22Rv1 (cell line): Measurements from ENCODE around the gene LDLR.

Experiments
- H3K27ac ChIP-seq: fragments of 450-650 bp; 2 replicates; pipeline ENCODE4 v1.5.1; 2017
- ZFX ChIP-seq: fragments of 450-650 bp; IDR thresholded peaks from 2 replicates; pipeline ENCODE4 v1.6.1; 2017; ENCODE audit warnings: antibody characterized with exemption, borderline replicate concordance
- TF ChIP-seq, protein P1 (sequence below): fragments of 450-650 bp; IDR thresholded peaks from 2 replicates; pipeline ENCODE4 v1.5.1; 2017; ENCODE audit warnings: mild to moderate bottlenecking

LDLR gene

DNA sequence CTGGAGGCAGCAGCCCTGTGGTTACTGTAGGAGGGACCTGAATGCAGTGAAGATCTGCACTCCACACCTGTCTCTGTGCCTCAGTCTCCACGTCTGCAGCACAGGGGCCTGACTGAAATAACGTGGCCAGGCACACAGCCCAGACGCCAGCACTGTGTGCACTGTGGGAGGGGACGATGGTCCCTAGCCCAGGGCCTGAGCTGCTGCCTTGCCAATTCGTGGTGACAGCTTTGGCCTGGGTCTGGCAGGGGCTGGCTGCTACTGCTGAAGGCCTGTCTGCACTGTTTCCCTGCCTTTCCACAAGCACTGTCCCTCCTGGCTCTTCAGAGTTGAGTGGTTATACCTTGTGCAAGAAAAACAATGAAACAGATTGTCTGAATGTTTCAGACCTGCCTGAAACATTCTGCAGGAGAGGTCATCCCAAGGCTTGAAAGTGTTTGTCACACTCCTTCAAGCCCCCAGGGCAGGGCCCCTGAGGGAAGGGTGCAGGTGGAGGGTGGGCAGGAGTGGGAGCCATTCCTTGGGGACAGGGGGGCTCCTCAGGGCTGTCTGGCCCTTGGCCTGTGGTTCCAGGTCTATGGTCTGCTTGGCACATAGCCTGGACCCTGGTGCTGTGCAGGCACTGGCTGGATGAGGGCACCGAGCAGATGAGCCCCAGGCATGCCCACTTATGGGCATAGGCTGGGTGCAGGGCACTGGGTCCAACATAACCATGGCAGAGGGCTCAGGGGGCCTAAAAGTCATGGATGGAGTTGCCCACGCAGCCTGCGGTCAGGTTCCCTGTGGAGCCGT is 38.7 kb upstream of the LDLR start:
- no peak overlapping the region for H3K27ac ChIP-seq
- TF ChIP-seq, protein P1, sequence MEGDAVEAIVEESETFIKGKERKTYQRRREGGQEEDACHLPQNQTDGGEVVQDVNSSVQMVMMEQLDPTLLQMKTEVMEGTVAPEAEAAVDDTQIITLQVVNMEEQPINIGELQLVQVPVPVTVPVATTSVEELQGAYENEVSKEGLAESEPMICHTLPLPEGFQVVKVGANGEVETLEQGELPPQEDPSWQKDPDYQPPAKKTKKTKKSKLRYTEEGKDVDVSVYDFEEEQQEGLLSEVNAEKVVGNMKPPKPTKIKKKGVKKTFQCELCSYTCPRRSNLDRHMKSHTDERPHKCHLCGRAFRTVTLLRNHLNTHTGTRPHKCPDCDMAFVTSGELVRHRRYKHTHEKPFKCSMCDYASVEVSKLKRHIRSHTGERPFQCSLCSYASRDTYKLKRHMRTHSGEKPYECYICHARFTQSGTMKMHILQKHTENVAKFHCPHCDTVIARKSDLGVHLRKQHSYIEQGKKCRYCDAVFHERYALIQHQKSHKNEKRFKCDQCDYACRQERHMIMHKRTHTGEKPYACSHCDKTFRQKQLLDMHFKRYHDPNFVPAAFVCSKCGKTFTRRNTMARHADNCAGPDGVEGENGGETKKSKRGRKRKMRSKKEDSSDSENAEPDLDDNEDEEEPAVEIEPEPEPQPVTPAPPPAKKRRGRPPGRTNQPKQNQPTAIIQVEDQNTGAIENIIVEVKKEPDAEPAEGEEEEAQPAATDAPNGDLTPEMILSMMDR: no peak
- TF ChIP-seq ZFX: no peak

DNA sequence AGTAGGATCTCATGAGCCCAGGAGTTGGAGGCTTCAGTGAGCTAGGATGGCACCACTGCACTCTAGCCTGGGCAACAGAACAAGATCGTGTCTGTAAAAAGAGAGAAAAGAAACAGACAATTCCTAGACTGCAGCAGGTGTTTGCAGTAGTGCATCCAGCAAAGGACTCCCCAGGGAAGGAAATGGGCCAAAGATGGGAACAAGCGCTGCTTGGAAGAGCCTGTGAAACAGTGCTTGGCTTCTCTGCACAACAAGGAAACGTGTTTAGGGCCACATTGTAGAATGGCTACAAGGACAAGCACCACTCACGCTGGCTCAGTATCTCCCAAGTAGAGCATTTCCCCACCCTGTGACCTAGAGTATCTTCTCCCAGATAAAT is 35.5 kb upstream of the LDLR start:
- TF ChIP-seq, protein P1: no peak
- no peak for TF ChIP-seq ZFX
- no peak overlapping the region for H3K27ac ChIP-seq

DNA sequence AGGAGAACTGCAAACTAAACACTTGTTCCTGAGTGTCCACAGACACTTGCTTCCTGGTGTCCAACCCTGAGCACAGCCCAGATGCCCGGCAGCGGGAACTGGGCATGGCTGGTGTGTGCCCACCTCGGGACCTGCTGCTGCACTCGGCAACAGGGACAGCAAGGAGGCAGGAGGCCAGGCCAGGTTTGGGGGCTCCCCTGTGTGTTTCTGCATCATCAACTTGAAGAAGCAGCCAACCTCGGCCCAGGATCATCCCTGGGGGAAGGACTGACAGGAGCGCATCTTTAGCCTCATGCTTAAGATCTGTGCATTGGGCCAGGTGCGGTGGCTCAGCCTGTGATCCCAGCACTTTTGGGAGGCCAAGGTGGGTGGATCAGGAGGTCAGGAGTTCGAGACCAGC is 35.1 kb upstream of the LDLR start:
- TF ChIP-seq ZFX: no peak
- TF ChIP-seq, protein P1: no peak
- H3K27ac ChIP-seq: no peak overlapping the region

DNA sequence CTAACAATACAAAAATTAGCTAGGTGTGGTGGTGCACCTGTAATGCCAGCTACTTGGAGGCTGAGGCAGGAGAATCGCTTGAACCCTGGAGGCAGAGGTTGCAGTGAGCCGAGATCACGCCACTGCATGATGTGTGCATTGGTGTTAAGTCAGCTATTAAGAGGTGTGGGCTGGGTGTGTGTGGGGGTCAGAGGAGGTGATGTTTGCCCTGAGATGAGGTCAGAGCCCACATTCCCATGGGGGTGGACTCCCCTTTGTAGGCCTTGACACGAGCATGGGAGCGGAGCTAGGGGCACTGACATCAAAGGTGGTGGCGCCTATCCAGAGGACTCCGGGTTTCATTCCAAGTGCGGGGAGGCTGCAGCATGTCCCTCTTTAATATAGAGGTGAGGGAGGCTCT is 34.6 kb upstream of the LDLR start:
- no peak for TF ChIP-seq ZFX
- TF ChIP-seq, protein P1: no peak
- H3K27ac ChIP-seq: no peak overlapping the region

DNA sequence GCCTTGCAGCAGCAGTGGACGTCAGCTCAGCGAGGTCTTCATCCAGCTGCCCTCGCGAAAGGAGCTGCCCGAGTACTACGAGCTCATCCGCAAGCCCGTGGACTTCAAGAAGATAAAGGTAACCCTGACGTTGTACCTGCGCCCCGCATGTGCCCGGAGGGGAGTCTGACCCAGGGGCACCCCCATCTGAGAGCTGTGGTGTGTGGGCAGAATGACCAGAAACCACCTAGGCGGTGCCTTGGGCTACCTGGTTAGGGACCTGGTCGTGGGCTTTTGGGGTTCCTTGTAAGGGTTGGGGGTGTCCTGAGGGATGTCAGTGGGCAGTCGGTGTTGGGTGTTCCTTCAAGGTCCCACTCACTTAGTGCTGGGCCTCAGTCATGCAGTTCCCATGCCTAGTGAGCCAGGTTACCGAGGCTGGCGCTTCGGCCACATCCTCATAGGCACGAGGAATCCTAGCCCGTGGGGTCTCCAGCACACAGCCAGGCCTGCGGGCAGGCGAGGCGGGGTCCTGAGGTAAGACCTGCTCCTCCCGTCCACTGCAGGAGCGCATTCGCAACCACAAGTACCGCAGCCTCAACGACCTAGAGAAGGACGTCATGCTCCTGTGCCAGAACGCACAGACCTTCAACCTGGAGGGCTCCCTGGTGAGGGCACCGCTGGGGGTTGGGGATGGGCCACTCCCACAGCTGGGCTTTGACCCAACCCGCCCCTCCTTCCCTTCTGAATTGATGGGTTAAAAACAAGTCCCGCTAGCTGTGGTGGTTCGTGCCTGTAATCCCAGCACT is 30.8 kb upstream of the LDLR start:
- H3K27ac ChIP-seq: no peak overlapping the region
- no peak for TF ChIP-seq ZFX
- TF ChIP-seq, protein P1: no peak

DNA sequence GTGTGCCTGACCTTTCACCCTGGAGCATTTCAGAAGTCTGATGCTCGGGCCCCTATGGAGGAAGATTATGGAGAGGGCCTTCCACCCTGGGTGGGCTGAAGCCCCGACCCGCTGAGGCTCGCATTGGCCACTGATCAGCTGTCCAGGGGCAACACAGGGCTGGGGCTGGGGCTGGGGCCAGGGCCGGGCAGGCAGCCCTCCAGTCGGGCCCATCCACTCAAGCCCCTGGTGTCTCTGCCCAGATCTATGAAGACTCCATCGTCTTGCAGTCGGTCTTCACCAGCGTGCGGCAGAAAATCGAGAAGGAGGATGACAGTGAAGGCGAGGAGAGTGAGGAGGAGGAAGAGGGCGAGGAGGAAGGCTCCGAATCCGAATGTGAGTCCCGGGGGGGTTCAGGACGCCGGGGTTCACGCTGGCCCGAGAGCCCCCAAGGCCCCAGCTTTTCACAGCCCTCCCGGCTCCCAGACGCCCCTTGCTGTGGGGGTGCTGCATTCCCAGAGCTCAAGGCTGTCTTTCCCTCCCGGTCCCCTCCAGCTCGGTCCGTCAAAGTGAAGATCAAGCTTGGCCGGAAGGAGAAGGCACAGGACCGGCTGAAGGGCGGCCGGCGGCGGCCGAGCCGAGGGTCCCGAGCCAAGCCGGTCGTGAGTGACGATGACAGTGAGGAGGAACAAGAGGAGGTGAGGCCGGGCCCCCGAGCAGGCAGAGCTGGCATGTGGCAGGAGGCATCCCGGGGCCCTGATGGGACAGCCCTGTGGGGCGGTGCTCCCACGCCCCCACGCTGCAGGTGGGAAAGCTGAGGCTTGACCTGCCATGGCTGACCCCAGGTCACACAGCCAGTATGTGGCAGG is 29.5 kb upstream of the LDLR start:
- no peak overlapping the region for H3K27ac ChIP-seq
- no peak for TF ChIP-seq ZFX
- TF ChIP-seq, protein P1: no peak
